SK-N-SH treated with all-trans-retinoic acid at 6 μM for 48 hours (cell line): ENCODE results near the gene DNAJC27.

Source experiments
- ESRRG ChIP-seq: fragments of 250-450 bp; sonication (Bioruptor Pico); IDR thresholded peaks from 2 replicates; pipeline ENCODE4 v1.6.1; 2021; ENCODE audit warnings: mild to moderate bottlenecking
- OSR1 ChIP-seq: fragments of 250-450 bp; sonication (Bioruptor Pico); IDR thresholded peaks from 2 replicates; pipeline ENCODE4 v1.8.0; 2022; ENCODE audit warnings: moderate library complexity, mild to moderate bottlenecking, inconsistent platforms
- ZFP3 ChIP-seq: fragments of 250-450 bp; sonication (Bioruptor Pico); IDR thresholded peaks from 2 replicates; pipeline ENCODE4 v1.5.0; 2020; ENCODE audit warnings: mild to moderate bottlenecking, moderate library complexity
- TF ChIP-seq, protein P1 (sequence below): fragments of 250-450 bp; sonication (Bioruptor Pico); IDR thresholded peaks from 2 replicates; pipeline ENCODE4 v1.5.1; 2020; ENCODE audit warnings: low read depth, mild to moderate bottlenecking, moderate library complexity

DNA sequence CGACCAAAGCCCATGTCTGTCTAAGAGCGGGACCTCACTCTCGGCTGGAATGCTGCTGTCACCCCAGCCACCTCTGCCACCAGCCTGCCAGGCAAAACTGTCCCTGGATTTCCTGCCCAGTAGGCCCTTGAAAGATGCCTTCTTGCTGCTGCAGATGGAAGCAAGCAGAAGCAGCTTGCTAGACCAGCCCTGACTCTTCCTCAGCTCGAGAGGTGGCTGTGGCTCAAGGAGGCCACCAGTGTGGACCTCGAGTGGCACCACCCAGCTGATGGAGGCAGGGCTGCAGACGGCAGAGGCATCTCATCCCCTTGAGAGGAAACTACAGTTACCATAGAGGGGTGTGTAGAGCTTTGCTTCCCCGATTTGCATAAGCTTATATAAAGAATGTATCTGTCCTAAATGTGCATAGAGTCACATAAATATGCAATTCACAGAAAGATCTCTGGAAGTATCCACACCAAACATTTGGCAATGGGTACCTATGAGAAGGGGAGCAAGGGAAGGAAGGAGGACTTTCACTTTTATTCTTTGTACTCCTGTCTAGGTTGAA is 72.3 kb downstream of the DNAJC27 start:
- TF ChIP-seq ESRRG (CRISPR knock-in tag) = no peak
- no peak for TF ChIP-seq OSR1
- TF ChIP-seq, protein P1, sequence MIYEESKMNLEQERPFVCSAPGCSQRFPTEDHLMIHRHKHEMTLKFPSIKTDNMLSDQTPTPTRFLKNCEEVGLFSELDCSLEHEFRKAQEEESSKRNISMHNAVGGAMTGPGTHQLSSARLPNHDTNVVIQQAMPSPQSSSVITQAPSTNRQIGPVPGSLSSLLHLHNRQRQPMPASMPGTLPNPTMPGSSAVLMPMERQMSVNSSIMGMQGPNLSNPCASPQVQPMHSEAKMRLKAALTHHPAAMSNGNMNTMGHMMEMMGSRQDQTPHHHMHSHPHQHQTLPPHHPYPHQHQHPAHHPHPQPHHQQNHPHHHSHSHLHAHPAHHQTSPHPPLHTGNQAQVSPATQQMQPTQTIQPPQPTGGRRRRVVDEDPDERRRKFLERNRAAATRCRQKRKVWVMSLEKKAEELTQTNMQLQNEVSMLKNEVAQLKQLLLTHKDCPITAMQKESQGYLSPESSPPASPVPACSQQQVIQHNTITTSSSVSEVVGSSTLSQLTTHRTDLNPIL (CRISPR knock-in tag) = no peak
- no peak for TF ChIP-seq ZFP3 (CRISPR knock-in tag)
